Anterior cingulate cortex (tissue), 58 donors: ENCODE measurements around the gene OSBP2.
A peak's percentile ranks its signal among the peaks of the same experiment; 100 is the strongest.

ENCODE experiments used
- DNase-seq, 58 donors: peaks; one replicate each; lab custom pipeline; 2025; lab: John Stamatoyannopoulos, UW

Gene OSBP2

GRCh38 chr22:30889268-30889995, 194.8 kb downstream of the OSBP2 start:
- no peak for DNase-seq

GRCh38 chr22:30889996-30890480, 195.4 kb downstream of the OSBP2 start:
- DNase-seq = no peak

- peak in 7 of 58 donors; percentile 12 to 34 (median 27) for DNase-seq
Measured at GRCh38 chr22:30890686-30891442, 196.2 kb downstream of the OSBP2 start.

- no peak for DNase-seq
Measured at GRCh38 chr22:30891443-30891755, 196.7 kb downstream of the OSBP2 start.

GRCh38 chr22:30891781-30892180, 197.1 kb downstream of the OSBP2 start:
- DNase-seq = no peak

- DNase-seq = no peak
Measured at GRCh38 chr22:30892286-30892685, 197.6 kb downstream of the OSBP2 start.

GRCh38 chr22:30892731-30893221, 198.1 kb downstream of the OSBP2 start:
- DNase-seq = no peak

GRCh38 chr22:30893434-30894370, 199.0 kb downstream of the OSBP2 start:
- no peak for DNase-seq

GRCh38 chr22:30894371-30894740, 199.7 kb downstream of the OSBP2 start:
- DNase-seq = no peak

- DNase-seq = no peak
Measured at GRCh38 chr22:30902496-30903357, 208.1 kb downstream of the OSBP2 start.

- no peak for DNase-seq
Measured at GRCh38 chr22:30903876-30904460, 209.3 kb downstream of the OSBP2 start.

GRCh38 chr22:30905696-30906341, 211.1 kb downstream of the OSBP2 start:
- no peak for DNase-seq

GRCh38 chr22:30906411-30906810, 211.7 kb downstream of the OSBP2 start:
- DNase-seq = no peak

- DNase-seq = no peak
Measured at GRCh38 chr22:30906946-30907345, 212.3 kb downstream of the OSBP2 start.

- DNase-seq = no peak
Measured at GRCh38 chr22:30908051-30908461, 213.4 kb downstream of the OSBP2 start.

- no peak for DNase-seq
Measured at GRCh38 chr22:30909306-30909705, 214.6 kb downstream of the OSBP2 start.

GRCh38 chr22:30910358-30910757, 215.7 kb downstream of the OSBP2 start:
- no peak for DNase-seq

- DNase-seq = no peak
Measured at GRCh38 chr22:30918761-30919160, 224.1 kb downstream of the OSBP2 start.

- DNase-seq = no peak
Measured at GRCh38 chr22:30919973-30920372, 225.3 kb downstream of the OSBP2 start.
